Endothelial cell (in vitro differentiated cells): ENCODE data around the gene ERP29. TPM values are rescaled to one million over a fixed set of nuclear protein-coding genes. Genes with fewer than 3 reads are reported as not detected.

Source experiments
- DNase-seq: peaks from one replicate; pipeline ENCODE4 v3.0.0; 2021; ENCODE audit warnings: low spot score
- H3K27ac Mint-ChIP-seq: one replicate; pipeline ENCODE4 v1.8.0; 2021; ENCODE audit warnings: mixed read lengths, inconsistent platforms; ENCODE audit not compliant: unreplicated experiment
- H3K27me3 Mint-ChIP-seq: one replicate; pipeline ENCODE4 v1.8.0; 2021; ENCODE audit warnings: mild to moderate bottlenecking, moderate library complexity, mixed read lengths, inconsistent platforms; ENCODE audit not compliant: unreplicated experiment
- H3K36me3 Mint-ChIP-seq: one replicate; pipeline ENCODE4 v1.8.0; 2021; ENCODE audit warnings: mild to moderate bottlenecking, low read depth, mixed read lengths, inconsistent platforms; ENCODE audit not compliant: unreplicated experiment
- H3K4me1 Mint-ChIP-seq: one replicate; pipeline ENCODE4 v1.8.0; 2021; ENCODE audit warnings: mild to moderate bottlenecking, mixed read lengths, inconsistent platforms; ENCODE audit not compliant: unreplicated experiment
- H3K4me3 Mint-ChIP-seq: one replicate; pipeline ENCODE4 v1.8.0; 2021; ENCODE audit warnings: mild to moderate bottlenecking, mixed read lengths, inconsistent platforms; ENCODE audit not compliant: unreplicated experiment
- H3K9me3 Mint-ChIP-seq: one replicate; pipeline ENCODE4 v1.8.0; 2021; ENCODE audit warnings: mixed read lengths, inconsistent platforms; ENCODE audit not compliant: unreplicated experiment
- total RNA-seq: library from RNA; stranded (reverse); fragmentation: NEBNext Ultra II Directional; extraction: Animal tissue kit (Norgen Biotek cat#: 25700); gene quantifications from one replicate; pipeline ENCODE4 v1.2.1, GENCODE V29; 2021; ENCODE audit not compliant: unreplicated experiment
- TF ChIP-seq, protein P1 (sequence below): fragments of 200-600 bp; sonication (generic); IDR thresholded peaks from one replicate; pipeline ENCODE4 v1.5.0; 2021; ENCODE audit warnings: antibody characterized with exemption; ENCODE audit not compliant: unreplicated experiment

Gene ERP29
- total RNA-seq, 1 donor from 2014 or later, result 150 TPM

DNA sequence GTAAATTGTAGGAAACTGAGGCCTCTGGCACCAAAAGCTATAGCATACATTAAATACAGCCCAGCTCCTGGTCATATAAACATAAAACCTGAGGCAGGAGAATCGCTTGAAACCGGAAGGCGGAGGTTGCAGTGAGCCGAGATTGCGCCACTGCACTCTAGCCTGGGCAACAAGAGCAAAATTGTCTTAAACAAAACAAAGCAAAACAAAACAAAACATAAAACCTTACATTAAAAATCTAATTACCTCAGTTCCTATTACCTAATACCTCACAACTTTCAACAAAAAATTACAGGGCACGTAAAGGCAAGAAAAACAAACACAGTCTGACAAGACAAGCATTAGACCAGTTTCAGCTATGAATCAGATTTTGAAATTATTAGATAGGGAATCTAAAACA, 36.9 kb upstream of the ERP29 start:
- Mint-ChIP-seq H3K4me1 (no peaks in the 10 kb centered on the region), H3K9me3 (no peaks in the 10 kb centered on the region), H3K27ac (no peak overlapping the region), H3K27me3 (peaks cover 1% of the 10 kb centered on the region), H3K4me3 (no peak overlapping the region), H3K36me3 (no peaks in the 10 kb centered on the region)
- TF ChIP-seq, protein P1, sequence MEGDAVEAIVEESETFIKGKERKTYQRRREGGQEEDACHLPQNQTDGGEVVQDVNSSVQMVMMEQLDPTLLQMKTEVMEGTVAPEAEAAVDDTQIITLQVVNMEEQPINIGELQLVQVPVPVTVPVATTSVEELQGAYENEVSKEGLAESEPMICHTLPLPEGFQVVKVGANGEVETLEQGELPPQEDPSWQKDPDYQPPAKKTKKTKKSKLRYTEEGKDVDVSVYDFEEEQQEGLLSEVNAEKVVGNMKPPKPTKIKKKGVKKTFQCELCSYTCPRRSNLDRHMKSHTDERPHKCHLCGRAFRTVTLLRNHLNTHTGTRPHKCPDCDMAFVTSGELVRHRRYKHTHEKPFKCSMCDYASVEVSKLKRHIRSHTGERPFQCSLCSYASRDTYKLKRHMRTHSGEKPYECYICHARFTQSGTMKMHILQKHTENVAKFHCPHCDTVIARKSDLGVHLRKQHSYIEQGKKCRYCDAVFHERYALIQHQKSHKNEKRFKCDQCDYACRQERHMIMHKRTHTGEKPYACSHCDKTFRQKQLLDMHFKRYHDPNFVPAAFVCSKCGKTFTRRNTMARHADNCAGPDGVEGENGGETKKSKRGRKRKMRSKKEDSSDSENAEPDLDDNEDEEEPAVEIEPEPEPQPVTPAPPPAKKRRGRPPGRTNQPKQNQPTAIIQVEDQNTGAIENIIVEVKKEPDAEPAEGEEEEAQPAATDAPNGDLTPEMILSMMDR, result no peak
- no peak for DNase-seq

DNA sequence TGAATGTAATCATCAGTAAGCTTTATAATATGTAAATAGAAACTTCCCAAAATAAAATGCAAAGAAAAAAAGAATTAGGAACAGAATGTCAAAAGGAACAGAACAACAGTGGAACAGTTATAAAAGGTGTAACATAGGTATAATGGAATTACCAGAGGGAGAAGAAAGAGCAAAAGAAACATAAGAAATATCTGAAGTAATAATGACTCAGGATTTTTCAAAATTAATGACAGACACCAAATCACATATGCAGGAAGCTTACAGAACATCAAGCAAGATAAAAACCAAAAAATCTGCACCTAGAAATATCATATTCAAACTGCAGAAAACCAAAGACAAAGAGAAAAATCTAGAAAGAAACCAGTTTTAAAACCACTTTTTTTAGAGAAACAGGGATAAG, 36.4 kb upstream of the ERP29 start:
- H3K27ac Mint-ChIP-seq, result no peak overlapping the region

DNA sequence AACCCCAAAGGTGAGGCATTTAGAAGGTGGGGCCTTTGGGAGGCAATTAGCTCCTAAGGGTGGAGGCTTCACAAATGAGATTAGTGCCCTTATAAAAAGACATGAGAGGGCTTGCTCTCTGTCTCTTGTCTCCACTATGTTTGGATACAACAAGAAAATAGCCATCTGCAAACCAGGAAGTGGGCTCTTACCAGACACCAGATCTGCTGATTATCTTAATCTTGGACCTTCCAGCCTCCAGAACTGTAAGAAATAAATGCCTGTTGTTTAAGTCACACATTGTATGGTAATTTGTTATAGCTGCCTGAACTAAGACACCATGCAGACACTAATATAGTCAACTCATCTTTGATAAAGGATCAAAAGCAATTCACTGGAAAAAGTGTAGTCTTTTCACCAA, 34.7 kb upstream of the ERP29 start:
- DNase-seq, result no peak
- no peak overlapping the region for H3K27ac Mint-ChIP-seq
- no peak overlapping the region for H3K4me3 Mint-ChIP-seq
- H3K4me1 Mint-ChIP-seq, result no peaks in the 10 kb centered on the region
- TF ChIP-seq, protein P1, result no peak
- peaks cover 1% of the 10 kb centered on the region for H3K27me3 Mint-ChIP-seq
- no peaks in the 10 kb centered on the region for H3K36me3 Mint-ChIP-seq
- H3K9me3 Mint-ChIP-seq, result no peaks in the 10 kb centered on the region

More for the DNA sequence above, 36.4 kb upstream of the ERP29 start:
- Mint-ChIP-seq H3K27me3 (peaks cover 1% of the 10 kb centered on the region), H3K4me3 (no peak overlapping the region), H3K4me1 (no peaks in the 10 kb centered on the region), H3K36me3 (no peaks in the 10 kb centered on the region), H3K9me3 (no peaks in the 10 kb centered on the region)
- DNase-seq, result no peak
- TF ChIP-seq, protein P1, result no peak

DNA sequence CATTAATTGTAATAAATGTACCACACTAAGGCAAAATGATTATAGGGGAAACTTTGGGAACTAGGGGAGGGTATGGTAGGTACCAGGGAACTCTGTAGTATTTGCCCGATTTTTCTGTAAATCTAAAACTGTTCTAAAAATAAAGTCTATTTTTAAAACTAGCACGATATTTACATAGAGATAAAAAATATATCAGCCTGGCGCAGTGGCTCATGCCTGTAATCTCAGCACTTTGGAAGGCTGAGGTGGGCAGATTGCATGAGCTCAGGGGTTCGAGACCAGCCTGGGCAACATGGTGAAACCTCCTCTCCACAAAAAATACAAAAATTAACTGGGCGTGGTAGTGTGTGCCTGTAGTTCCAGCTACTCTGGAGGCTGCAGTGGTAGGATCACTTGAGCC, 32.6 kb upstream of the ERP29 start:
- TF ChIP-seq, protein P1, result no peak
- no peak overlapping the region for H3K4me3 Mint-ChIP-seq
- no peak overlapping the region for H3K27ac Mint-ChIP-seq
- H3K9me3 Mint-ChIP-seq, result no peaks in the 10 kb centered on the region
- H3K4me1 Mint-ChIP-seq, result no peaks in the 10 kb centered on the region
- no peaks in the 10 kb centered on the region for H3K36me3 Mint-ChIP-seq
- peaks cover 2% of the 10 kb centered on the region for H3K27me3 Mint-ChIP-seq
- DNase-seq, result no peak

DNA sequence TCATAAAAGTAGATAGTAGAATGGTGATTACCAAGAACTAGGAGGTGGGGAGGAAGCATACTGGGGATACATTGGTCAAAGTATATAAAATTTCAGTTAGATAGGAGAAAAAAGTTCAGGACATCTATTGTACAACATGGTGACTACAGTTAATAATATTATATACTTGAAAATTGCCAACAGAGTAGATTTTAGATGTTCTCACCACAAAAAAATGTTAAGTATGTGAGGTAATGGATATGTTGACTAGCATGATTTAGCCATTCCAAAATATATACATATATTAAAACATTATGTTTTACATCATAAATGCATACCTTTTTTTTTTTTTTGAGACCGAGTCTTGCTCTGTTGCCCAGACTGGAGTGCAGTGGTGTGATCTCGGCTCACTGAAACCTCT, 31.2 kb upstream of the ERP29 start:
- H3K36me3 Mint-ChIP-seq, result no peaks in the 10 kb centered on the region

More for the DNA sequence above, 31.2 kb upstream of the ERP29 start:
- Mint-ChIP-seq H3K4me1 (no peaks in the 10 kb centered on the region), H3K9me3 (no peaks in the 10 kb centered on the region), H3K27ac (no peak overlapping the region), H3K4me3 (no peak overlapping the region), H3K27me3 (peaks cover 2% of the 10 kb centered on the region)
- no peak for DNase-seq
- TF ChIP-seq, protein P1, result no peak
